ENCODE measurements around the gene ANKUB1.

DNA sequence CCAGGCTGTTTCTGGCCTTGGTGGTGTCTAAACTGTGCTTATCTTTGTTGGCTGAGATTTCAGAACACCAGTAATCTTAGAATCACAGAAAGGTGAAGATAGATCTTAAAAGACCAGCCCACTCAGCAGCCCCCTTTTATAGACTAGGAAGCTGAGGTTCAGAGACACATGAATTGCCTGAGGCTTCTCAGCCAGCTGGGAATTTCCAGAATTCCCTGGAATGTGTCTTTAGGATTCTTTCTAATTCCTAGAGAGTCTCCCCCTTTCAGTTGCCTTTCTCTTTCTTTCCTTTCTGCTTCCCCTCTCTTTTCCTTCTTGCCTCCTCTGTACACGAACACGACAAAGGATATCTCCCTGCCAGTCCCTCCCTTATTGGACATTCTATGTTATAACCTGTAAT, 19.5 kb downstream of the ANKUB1 start:
- TF ChIP-seq, protein P1, sequence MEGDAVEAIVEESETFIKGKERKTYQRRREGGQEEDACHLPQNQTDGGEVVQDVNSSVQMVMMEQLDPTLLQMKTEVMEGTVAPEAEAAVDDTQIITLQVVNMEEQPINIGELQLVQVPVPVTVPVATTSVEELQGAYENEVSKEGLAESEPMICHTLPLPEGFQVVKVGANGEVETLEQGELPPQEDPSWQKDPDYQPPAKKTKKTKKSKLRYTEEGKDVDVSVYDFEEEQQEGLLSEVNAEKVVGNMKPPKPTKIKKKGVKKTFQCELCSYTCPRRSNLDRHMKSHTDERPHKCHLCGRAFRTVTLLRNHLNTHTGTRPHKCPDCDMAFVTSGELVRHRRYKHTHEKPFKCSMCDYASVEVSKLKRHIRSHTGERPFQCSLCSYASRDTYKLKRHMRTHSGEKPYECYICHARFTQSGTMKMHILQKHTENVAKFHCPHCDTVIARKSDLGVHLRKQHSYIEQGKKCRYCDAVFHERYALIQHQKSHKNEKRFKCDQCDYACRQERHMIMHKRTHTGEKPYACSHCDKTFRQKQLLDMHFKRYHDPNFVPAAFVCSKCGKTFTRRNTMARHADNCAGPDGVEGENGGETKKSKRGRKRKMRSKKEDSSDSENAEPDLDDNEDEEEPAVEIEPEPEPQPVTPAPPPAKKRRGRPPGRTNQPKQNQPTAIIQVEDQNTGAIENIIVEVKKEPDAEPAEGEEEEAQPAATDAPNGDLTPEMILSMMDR (IDR thresholded peaks at IDR 0.05): no peak
- TF ChIP-seq POLR2A (IDR thresholded peaks at IDR 0.05): no peak

All from right lobe of liver (tissue), 4 donors.